ENCODE measurements around the gene TRAPPC3L.

GRCh38 chr6:116533233-116533957 is 12.1 kb downstream of the TRAPPC3L start:
- TF ChIP-seq CTCF (conservative IDR thresholded peaks at IDR 0.05; ENCODE audit: low read depth, low read length) = 0 out of 2 replicates have a peak, but pooled peaks have one; percentile 27
- TF ChIP-seq EZH2 (IDR thresholded peaks at IDR 0.05; ENCODE audit: borderline replicate concordance, low read depth, low read length, poor library complexity, severe bottlenecking) = no peak

All from A673 (cell line).